Activated CD8-positive, alpha-beta memory T cell treated with anti-CD3 and anti-CD28 coated beads, Interleukin-2, amount 50 U/mL, for 4 hours (primary cell): ENCODE measurements around the gene FOXO1.

Experiments used
- DNase-seq: peaks from one replicate; pipeline ENCODE4 v3.0.0-alpha.2; 2020

FOXO1 gene

GRCh38 chr13:40571338-40571963, 95.0 kb downstream of the FOXO1 start:
- DNase-seq, result no peak

- DNase-seq, result no peak
Measured at GRCh38 chr13:40570930-40571329, 95.5 kb downstream of the FOXO1 start.

- no peak for DNase-seq
Measured at GRCh38 chr13:40569024-40569350, 97.5 kb downstream of the FOXO1 start.

DNA sequence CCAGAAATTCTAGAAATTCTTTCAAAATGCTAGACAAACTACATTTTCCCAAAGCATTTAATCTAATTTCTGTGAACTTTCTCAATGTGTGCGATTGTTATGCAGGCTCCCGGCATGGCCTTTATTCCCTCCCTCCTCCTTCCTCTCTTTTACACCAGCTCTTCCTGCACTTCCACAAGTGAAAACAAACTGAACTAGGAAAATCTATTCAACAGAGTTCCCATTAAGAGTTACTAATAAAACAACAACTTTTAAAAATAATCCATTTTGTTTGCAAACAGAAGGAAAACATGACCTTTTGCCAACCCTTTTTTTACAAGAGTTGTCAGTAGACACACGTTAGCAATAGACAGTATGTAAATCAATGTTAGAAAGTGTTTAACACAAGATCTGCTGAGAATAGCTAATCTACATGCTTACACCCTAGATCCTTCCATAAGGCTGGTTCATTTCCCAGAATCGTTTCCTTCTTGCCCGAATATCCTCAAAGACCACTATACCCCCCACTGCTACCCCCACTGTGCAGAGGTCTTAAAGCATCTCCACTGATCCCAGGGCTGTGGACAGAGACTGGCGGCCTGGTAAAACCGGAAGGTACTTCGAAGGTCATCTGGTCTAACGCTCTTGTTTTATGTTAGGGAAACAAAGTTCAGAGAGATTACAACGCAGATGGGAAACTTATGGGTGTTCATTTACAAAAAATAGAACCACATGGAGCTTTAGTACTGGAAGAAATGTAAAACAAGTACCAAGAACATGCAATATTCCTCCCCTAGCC, 98.0 kb downstream of the FOXO1 start:
- no peak for DNase-seq

DNA sequence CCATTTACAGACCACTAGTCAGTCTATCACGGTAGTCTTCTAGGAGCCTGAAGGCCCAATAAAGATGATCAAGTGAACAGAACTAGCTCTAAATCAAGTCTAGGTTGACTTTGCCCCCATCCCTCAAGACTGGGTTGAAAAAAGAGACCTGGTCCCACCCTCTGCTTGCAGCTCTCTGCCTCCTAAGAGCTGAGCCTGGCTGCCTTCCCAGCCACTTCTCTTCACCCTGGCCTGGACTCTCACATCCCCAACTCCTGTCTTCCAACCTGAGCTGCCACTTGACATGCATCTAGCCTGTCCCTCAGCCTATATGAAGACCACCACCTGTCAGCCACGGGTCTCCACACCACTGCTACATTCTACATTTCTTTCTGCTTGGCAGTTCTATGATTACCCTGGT, 99.6 kb downstream of the FOXO1 start:
- DNase-seq, result no peak

DNA sequence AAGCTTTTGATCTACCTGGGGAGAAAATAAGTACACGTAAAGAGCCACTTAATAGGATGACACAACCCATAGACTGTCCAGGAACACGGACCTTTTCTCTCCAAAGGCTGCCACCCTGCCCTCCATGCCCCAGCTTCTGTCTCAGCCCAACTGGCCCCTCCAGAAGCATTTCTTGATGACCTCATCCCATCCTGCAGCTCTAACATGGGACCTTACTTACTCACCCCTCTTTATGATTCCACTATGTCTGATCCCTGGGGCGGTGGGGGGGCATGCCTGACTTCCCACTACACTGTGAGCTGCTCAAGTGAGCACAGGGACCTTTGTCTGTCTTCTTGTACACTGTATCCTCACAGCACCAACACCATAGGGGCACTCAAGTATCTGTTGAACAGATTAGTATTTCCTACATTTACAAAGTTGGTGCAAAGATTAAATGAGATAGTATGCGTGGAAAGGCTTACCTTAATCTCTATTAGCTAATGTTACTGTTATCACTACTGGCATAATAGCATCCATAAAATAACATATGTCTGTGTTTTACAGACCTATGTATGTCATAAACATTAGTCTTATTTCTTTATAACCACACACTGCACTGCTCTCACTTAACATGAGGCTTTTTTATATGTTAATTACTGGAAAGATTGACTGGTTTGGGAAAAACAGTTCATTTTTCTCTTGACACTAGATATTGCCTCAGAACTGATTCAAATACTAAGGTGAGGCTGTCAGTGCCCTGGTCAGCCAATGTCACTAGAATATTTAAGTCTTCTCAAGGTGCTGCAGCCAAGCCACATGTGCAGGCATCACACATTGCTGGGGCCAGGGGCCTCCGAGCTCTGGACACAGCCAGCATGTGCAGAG, 100.9 kb downstream of the FOXO1 start:
- DNase-seq, result peak; percentile 23

DNA sequence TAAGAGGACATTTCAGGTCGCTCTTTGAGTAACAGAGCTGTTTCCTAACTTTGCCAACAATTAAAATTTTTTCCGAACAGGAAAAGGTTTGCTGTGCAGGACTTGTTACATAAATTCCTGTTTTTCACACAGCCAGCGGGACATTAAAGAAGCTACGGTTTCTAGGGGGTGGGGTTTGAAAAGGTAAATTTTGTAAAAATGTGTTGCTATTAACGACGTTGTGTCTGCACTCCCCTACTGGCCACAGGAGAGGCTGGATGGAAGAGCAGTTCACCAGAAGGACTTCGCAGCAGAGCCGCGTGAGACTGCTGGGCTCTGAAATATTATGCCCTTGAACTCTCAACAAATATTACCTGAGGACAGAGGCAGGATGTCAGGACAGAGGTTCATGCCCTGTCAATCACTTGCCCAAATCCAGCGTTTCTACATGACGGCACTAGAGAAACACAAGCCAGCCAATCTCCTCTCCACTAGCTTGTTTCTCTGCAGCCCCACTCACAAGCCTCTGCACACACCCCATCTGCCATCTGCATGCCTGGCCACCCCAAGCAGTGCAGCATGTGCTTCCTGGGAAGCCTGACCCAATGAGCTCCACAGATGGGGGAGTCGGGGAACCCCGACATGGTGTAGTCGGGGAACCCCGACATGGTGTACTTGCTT, 102.0 kb downstream of the FOXO1 start:
- no peak for DNase-seq

GRCh38 chr13:40563350-40564125, 102.9 kb downstream of the FOXO1 start:
- no peak for DNase-seq

GRCh38 chr13:40562975-40563349, 103.5 kb downstream of the FOXO1 start:
- DNase-seq, result no peak

- no peak for DNase-seq
Measured at GRCh38 chr13:40559915-40560314, 106.5 kb downstream of the FOXO1 start.

- no peak for DNase-seq
Measured at GRCh38 chr13:40558656-40559055, 107.8 kb downstream of the FOXO1 start.

- no peak for DNase-seq
Measured at GRCh38 chr13:40556453-40556852, 110.0 kb downstream of the FOXO1 start.

- DNase-seq, result no peak
Measured at GRCh38 chr13:40553356-40553755, 113.1 kb downstream of the FOXO1 start.

GRCh38 chr13:40552895-40553294, 113.5 kb downstream of the FOXO1 start:
- no peak for DNase-seq

GRCh38 chr13:40550130-40550529, 116.3 kb downstream of the FOXO1 start:
- DNase-seq, result no peak

- no peak for DNase-seq
Measured at GRCh38 chr13:40549500-40550094, 116.8 kb downstream of the FOXO1 start.

DNA sequence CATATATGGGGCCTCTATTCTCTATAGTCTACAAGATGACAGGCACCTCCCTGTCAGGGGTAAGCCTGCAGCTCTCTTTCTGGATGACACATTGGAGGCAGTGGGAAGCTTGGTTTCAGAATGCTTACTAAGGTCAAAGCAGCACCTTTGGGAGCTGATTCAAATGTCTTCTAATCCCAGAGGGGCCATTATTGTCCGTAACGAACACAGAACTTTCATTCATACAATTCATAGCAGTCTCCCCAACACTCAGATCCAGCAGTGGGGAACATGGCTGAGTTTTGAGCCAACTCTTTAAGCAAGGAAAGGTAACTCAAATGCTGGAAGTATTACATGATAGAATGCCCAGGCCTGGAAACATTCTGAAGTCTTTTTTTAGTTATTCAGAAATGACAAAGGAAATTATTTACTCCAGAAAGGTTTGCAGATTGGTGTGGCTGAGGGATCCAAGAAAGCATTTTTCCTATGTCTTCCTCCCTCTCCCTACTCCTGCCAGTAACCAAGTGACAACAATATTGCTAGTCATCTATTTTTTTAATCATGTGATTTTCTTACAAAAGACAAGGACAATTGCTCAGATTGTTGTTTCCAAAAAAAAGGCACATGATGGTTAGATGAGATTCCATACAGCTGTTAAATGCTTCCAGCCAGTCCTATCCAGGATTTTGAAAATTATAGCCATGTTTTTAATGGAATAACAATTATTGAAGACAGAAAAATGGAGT, 118.7 kb downstream of the FOXO1 start:
- no peak for DNase-seq

- no peak for DNase-seq
Measured at GRCh38 chr13:40546047-40546446, 120.4 kb downstream of the FOXO1 start.

DNA sequence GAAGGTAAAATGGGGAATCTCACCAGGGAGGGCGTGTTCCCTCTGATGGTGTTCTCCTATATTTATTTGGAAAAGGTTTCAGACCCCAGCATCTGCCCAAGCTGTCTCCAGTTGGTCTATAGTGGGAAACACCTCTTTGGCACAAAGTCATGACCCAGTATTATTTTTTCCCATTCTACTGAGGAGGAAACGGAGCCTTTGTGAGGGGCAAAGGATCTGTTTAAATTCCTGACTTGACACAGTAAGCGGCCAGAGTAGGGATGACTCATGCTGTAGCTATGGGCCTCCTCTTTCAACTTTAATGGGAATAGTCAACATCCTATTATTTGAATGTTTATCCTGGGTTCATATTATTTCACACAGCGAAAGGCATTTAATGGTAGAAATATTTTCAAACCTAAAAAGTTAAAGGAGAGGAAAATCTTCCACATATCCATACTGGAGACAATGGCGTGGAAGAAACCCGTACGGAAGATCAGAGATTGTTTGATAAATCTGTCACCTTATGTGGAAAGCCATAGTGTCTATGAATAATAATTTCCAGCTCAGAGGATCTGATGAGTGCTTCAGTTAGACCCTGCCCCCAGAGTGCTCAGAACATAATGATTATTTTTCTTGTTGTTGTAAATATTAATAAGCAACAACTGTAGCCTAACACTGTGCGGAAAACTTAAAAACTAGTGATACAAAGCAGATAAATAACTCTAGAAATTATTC, 126.0 kb downstream of the FOXO1 start:
- no peak for DNase-seq

GRCh38 chr13:40539576-40540327, 126.7 kb downstream of the FOXO1 start:
- no peak for DNase-seq
